ENCODE data around the gene FOXR1.

- TF ChIP-seq CTCF (IDR thresholded peaks at IDR 0.05; ENCODE audit: insufficient read depth, low read depth, low read length) (no peak), EZH2 (IDR thresholded peaks at IDR 0.05; ENCODE audit: insufficient read depth, low read length) (no peak)
These were observed 10.0 kb upstream of the FOXR1 start for GRCh38 chr11:118961591-118961990.
